Keratinocyte (primary cell): ENCODE data around the gene LENG1.
A peak's percentile ranks its signal among the peaks of the same experiment; 100 is the strongest.

Experiments used
- EZH2 ChIP-seq: IDR thresholded peaks from one replicate; pipeline ENCODE4 v1.6.1; 2012; ENCODE audit warnings: inconsistent platforms, mild to moderate bottlenecking, low read length, moderate library complexity
- TF ChIP-seq, protein P1 (sequence below), 3 experiments: IDR thresholded peaks in 1 of 3; conservative IDR thresholded peaks in 1 of 3; optimal IDR thresholded peaks in 1 of 3; 2 replicates in 2 of 3; 3 replicates in 1 of 3; pipeline versions ENCODE3 to v1.5.1; 2011; ENCODE audit warnings: low read length in 3 of 3, mild to moderate bottlenecking in 3 of 3, moderate library complexity in 2 of 3, control low read depth in 1 of 3, inconsistent platforms in 1 of 3; ENCODE audit not compliant: insufficient read depth in 2 of 3; ENCODE audit errors: extremely low read depth in 1 of 3

DNA sequence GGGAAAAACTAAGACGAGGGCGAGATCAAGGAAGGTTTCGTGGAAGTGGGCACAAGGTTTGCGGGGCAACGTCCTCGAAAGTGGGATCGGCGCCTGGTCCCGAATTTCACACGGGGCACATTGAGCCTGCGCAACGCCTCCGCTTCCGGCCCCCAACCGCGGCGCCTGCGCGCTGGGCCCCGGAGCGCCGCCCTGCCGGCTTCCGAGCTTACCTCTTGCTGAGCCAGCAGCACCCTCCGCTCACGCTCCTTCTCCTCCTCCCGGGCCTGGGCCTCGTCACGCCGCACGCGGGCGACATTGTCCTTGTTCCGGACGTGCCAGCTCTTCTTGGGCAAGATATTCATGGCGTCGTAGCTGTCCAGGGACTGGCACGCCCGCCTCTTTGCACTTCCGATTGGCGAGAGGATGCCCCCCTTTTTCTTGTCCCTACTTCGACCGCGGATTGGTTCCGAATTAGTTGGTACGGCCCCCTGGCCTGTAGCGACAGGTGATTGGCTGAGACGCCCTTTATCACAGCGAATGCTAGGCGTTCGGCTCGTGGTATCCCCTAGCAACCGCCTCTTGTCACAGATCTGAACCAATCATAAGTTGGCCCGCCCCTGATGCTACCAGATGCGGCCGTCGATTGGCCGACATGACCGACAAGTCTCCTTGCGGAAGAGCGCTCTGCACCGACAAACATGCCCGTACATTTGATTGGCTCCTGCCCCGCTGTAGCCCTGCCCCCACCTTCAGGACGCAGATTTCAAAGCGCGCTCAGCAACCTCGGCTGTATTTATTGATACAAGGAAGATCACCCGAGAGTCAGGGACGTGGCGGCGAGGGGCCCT, at the start of gene LENG1:
- TF ChIP-seq, protein P1, sequence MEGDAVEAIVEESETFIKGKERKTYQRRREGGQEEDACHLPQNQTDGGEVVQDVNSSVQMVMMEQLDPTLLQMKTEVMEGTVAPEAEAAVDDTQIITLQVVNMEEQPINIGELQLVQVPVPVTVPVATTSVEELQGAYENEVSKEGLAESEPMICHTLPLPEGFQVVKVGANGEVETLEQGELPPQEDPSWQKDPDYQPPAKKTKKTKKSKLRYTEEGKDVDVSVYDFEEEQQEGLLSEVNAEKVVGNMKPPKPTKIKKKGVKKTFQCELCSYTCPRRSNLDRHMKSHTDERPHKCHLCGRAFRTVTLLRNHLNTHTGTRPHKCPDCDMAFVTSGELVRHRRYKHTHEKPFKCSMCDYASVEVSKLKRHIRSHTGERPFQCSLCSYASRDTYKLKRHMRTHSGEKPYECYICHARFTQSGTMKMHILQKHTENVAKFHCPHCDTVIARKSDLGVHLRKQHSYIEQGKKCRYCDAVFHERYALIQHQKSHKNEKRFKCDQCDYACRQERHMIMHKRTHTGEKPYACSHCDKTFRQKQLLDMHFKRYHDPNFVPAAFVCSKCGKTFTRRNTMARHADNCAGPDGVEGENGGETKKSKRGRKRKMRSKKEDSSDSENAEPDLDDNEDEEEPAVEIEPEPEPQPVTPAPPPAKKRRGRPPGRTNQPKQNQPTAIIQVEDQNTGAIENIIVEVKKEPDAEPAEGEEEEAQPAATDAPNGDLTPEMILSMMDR (optimal IDR thresholded peaks at IDR 0.05 in 1 of 3, IDR thresholded peaks at IDR 0.05 in 1 of 3, conservative IDR thresholded peaks at IDR 0.05 in 1 of 3; ENCODE audit: extremely low read depth in 1 of 3, insufficient read depth in 2 of 3, low read length in 3 of 3): peak in 2 of 3 experiments; percentile 25 to 33
- TF ChIP-seq EZH2: no peak
